NCI-H345 treated with DMSO at 0.1 percent for 48 hours (cell line): ENCODE measurements around the gene BCL2L12.

Experiments
- DNase-seq: peaks from one replicate; lab custom pipeline; 2025; ENCODE audit not compliant: unreplicated experiment; lab: John Stamatoyannopoulos, UW

The BCL2L12 gene

DNA sequence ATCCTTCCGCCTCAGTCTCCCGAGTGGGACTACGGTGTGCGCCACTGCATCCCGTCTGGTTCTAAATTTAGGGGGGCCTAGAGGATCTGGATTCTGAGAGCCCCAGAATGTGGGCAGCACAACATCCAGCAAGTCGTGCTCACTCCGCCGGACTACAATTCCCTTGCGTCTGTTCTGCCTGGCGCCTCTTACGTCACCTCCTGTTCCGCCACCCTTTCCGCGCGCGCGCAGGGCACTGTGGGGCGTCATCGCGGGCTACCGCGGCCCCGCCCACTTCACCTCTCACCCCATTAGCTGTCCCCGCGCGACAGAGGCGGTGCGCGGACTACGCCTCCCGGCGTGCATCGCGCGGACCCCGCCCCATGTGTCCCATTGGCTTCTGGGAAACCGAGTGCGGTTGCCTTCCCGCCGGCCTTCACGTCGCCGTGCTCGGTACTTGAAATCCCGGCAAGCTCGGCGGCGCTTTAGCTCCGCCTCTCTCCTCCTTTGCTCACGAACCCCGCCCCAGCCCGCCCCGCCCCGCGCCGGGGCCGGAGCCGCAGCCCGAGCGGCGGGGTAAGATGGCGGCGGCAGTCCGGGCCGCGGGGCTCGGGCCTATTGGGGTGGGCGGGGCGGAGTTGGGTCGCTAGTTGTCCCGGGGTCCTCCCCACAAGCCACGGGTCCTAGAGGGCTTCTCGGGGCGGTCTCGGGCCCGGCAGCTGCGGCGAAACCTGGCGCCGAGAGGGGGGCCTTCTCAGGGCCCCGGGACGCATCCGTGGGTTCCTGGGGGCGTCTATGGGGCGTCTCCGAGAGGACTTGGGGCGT is 23.8 kb upstream of the BCL2L12 start, which contains the start of gene SCAF1:
Gene SCAF1 (plus strand): TSS at position 522 of the 804 bp plus-strand sequence. CDS start 2,818 bp downstream, outside the sequence.
- peak; percentile 92 for DNase-seq

- DNase-seq: no peak
These were observed 23.2 kb upstream of the BCL2L12 start for GRCh38 chr19:49642492-49643035.

DNA sequence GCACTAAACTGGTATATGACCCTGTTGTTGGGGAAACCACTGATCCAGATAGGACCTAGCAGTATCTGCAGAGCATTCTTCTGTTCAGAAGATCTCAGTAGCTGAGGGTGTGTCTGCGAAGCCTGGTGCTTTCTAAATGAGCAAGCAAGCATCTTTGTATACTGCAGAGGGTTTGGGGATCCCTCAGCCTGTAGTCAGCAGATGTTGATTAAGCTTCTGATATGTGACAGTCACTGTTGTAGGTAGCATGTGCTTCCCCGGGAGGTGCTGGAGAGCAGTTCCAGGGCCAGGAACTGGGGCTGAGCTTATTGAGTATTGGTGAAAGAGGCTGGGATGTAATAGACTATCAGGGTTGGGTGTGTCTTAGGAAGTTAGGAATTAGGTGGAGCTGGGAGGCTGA is 22.3 kb upstream of the BCL2L12 start:
- no peak for DNase-seq

- no peak for DNase-seq
These were observed 20.1 kb upstream of the BCL2L12 start for GRCh38 chr19:49645592-49645991.

GRCh38 chr19:49645995-49646394 is 19.7 kb upstream of the BCL2L12 start:
- no peak for DNase-seq

GRCh38 chr19:49646586-49646985 is 19.1 kb upstream of the BCL2L12 start:
- DNase-seq: no peak

DNA sequence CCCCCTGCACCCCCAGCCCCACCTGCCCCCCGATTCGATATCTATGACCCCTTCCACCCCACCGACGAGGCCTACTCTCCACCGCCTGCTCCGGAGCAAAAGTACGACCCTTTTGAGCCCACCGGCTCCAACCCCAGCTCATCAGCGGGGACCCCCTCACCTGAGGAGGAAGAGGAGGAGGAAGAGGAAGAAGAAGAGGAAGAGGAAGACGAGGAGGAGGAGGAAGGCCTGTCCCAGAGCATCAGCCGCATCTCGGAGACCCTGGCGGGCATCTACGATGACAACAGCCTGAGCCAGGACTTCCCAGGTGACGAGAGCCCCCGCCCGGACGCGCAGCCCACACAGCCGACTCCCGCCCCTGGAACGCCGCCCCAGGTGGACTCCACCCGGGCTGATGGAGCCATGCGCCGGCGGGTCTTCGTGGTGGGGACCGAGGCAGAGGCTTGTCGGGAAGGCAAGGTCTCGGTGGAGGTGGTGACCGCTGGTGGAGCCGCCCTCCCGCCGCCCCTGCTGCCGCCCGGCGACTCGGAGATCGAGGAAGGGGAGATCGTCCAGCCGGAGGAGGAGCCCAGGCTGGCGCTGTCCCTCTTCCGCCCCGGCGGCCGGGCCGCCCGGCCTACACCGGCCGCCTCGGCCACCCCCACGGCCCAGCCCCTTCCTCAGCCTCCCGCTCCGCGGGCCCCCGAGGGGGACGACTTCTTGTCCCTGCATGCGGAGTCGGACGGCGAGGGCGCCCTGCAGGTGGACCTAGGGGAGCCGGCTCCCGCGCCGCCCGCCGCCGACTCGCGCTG is 14.5 kb upstream of the BCL2L12 start:
- DNase-seq: no peak

GRCh38 chr19:49651820-49652550 is 13.7 kb upstream of the BCL2L12 start:
- DNase-seq: no peak

DNA sequence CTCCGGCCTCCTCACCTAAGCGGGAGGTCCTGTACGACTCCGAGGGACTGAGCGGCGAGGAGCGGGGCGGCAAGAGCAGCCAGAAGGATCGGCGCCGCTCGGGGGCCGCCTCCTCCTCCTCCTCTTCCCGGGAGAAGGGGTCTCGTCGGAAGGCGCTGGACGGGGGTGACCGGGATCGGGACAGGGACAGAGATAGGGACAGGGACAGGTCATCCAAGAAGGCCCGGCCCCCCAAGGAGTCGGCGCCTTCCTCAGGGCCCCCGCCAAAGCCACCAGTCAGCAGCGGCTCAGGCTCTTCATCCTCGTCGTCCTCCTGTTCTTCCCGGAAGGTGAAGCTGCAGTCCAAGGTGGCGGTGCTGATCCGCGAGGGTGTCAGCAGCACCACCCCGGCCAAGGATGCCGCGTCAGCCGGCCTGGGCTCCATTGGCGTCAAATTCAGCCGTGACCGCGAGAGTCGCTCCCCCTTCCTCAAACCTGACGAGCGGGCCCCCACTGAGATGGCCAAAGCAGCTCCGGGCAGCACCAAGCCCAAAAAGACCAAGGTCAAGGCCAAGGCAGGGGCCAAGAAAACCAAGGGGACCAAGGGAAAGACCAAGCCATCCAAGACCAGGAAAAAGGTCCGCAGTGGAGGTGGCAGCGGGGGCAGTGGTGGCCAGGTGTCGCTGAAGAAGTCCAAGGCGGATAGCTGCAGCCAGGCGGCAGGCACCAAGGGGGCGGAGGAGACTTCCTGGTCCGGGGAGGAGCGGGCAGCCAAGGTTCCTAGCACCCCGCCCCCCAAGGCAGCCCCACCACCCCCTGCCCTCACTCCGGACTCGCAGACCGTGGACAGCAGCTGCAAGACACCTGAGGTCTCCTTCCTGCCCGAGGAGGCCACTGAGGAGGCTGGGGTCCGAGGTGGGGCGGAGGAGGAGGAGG is 12.9 kb upstream of the BCL2L12 start:
- DNase-seq: no peak

DNA sequence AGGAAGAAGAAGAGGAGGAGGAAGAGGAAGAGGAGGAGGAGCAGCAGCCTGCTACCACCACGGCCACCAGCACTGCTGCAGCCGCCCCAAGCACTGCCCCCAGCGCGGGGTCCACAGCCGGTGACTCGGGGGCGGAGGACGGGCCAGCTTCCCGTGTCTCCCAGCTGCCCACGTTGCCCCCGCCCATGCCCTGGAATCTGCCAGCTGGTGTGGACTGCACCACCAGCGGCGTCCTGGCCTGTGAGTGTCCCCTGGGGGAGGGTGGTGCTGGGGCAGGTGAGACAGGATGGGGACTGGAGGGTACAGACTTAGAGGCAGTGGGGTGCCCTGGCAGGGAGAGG is 12.3 kb upstream of the BCL2L12 start:
- DNase-seq: no peak

- DNase-seq: no peak
These were observed 11.2 kb upstream of the BCL2L12 start for GRCh38 chr19:49654581-49654980.

DNA sequence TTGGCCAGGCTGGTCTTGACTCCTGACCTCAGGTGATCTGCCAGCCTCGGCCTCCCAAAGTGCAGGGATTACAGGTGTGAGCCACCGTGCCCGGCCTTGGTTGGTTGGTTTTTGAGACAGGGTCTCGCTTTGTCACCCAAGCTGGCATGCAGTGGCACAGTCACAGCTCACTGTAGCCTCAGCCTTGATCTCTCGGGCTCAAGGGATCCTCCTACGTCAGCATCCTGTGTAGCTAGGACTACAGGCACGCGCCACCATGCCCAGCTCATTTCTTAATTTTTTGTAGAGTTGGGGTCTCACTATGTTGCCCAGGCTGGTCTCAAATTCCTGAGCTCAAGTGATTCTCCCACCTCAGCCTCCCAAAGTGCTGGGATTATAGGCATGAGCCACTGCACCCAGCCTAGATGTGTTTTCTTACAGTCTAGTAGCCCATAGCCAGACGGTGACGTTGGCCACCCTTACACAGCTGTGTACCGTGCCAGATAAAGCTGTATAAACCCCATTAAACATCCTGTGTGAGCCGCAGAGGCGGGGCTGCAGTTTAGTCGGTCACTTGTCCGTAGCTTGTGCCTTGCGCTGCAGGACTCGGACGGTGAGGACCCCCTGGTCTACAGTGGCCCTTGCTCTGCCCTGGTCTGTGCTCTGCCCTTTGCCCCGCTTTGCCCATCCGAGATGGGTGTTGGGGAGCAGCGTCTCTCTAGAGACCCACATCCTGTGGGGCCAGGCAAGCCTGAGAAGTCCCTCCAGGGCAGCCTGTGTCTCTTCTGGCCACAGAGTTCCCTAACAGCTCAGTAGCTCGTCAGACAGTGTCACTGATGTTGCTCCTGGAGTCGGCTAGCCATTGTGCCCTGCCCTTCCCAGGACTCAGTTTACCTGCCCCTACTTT is 9.9 kb upstream of the BCL2L12 start:
- no peak for DNase-seq

DNA sequence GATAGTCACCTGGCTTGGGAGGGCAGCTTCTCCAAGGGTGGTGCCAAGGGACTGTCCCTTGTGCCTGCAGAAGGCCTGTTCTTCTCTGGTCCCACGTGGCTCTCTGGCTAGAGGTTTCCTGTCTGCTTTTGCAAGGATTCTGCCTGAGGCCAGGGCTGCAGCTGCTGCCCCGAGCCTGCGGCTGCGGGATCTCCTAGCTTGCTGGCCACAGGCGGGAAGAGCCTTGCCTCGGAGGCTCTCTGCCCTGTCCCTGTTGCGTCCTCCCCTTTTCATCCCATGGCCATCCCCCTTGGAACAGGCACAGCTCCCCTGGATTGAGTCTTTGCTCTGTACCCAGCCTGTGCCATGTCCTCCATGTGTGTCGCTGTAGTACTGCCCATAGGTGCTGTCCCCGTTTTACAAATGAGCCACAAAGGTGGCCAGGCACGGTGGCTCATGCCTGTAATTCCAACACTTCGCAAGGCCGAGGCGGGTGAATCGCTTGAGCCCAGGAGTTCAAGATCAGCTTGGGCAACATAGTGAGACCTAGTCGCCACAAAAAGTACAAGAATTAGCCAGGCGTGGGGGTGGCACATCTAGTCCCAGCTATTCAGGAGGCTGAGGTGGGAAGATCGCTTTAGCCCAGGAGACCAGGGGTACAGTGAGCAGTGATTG is 9.2 kb upstream of the BCL2L12 start:
- no peak for DNase-seq

- DNase-seq: no peak
These were observed 8.1 kb upstream of the BCL2L12 start for GRCh38 chr19:49657493-49658138.

DNA sequence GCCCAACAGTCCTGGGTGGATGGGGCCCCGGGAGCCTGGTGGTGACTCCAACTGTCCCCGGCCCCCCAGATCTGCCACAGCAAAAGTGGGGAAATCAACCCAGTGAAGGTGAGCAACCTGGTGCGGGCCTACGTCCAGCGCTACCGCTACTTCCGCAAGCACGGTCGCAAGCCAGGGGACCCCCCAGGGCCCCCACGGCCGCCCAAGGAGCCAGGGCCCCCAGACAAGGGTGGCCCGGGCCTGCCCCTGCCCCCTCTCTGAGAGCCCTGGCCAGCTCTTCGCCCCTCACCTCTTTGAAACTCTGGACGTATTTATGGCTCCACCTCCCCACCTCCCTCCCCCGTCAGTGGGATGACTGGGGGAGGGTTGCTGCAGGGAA is 7.6 kb upstream of the BCL2L12 start:
- DNase-seq: no peak

- no peak for DNase-seq
These were observed 6.9 kb upstream of the BCL2L12 start for GRCh38 chr19:49658566-49659442.

DNA sequence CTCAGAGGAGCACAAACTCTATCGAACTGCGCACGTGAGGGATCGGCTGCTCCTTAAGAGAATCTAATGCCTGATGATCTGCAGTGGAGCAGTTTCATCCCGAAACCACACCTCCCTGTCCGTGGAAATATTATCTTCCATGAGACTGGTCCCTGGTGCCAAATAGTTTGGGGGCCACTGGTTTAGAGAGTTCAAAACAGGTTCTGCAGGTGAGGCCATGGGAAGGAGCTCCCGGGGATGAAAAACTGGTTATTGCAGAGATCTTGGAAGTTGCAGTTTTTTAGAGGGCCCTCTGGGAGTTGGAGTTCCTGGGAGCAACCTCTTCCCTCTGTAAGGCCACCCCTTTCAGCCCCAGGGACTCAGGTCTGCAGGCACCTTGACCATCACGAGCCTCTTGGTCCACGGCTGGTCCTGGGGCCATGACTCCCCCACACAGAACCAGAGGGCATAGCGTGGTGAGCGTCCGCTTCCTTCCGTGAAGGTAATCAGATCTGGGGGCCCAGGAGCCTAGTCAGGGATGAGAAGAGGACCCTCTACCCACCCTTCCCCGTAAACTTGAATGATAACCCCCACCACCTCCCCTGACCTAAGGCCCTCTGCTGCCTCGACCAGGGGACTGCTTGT is 5.3 kb upstream of the BCL2L12 start:
- no peak for DNase-seq
